Mucosa of descending colon (tissue), 3 donors: Measurements from ENCODE around the gene TRERF1. TPM values are rescaled to one million over a fixed set of nuclear protein-coding genes. Genes with fewer than 3 reads are reported as not detected.

Experiments
- ATAC-seq: fragments of 200-7000 bp; cut with Tn5 transposase; one replicate; pipeline ENCODE4 v1.9.1; 2020; ENCODE audit warnings: mild to moderate bottlenecking, moderate library complexity
- DNase-seq, 3 donors: peaks; one replicate each; pipeline ENCODE4 v3.0.0-alpha.2; 2020
- H3K36me3 ChIP-seq: fragments of 200-600 bp; one replicate; pipeline ENCODE4 v1.8.0; 2021; ENCODE audit warnings: low read depth, mild to moderate bottlenecking
- H3K4me1 ChIP-seq: fragments of 200-600 bp; one replicate; pipeline ENCODE4 v1.8.0; 2021; ENCODE audit warnings: low read depth, mild to moderate bottlenecking
- H3K4me3 ChIP-seq: fragments of 200-600 bp; one replicate; pipeline ENCODE4 v1.8.0; 2021; ENCODE audit warnings: mild to moderate bottlenecking
- H3K9me3 ChIP-seq: fragments of 200-600 bp; one replicate; pipeline ENCODE4 v1.8.0; 2021; ENCODE audit warnings: mild to moderate bottlenecking
- CTCF ChIP-seq: fragments of 200-600 bp; IDR thresholded peaks from one replicate; pipeline ENCODE4 v1.8.0; 2022; ENCODE audit warnings: antibody characterized with exemption, mild to moderate bottlenecking
- intact Hi-C, 2 donors: fragments of 100-400 bp; cut with DNase I in 1 of 2; cut with micrococcal nuclease in 1 of 2; formaldehyde crosslinking; loops; one replicate each; pipeline versions ENCODE4 v1.11.0 to v1.11.1; 2022; cut with DNase I, micrococcal nuclease
- total RNA-seq, 3 donors: library from RNA; stranded (reverse); fragmentation: NEBNext Ultra II Directional in 2 of 3; extraction: Animal tissue kit (Norgen Biotek cat#: 25700) in 2 of 3; gene quantifications; one replicate each; pipeline versions ENCODE4 v1.2.1 to v1.2.4, GENCODE V29; 2021 to 2023
- donor health status: DM: no; HTN: no; CAD: no; lungs with moderate emphysema.
- donor health status: DM: no; HTN: no; CAD: no.
- donor health status: DM: no; HTN: yes; CAD: no.

Gene TRERF1
- total RNA-seq, 3 donors from 2014 or later: 2.8 to 11.2 (median 3.8) TPM

GRCh38 chr6:42462474-42462972 is 10.8 kb upstream of the TRERF1 start:
- intact Hi-C loops: no loop called here
- H3K36me3 ChIP-seq: no peaks in the 10 kb centered on the region
- H3K4me3 ChIP-seq: no peak overlapping the region
- TF ChIP-seq CTCF: no peak
- ATAC-seq (no peak), DNase-seq (no peak)
- H3K9me3 ChIP-seq: no peaks in the 10 kb centered on the region
- no peaks in the 10 kb centered on the region for H3K4me1 ChIP-seq

GRCh38 chr6:42460883-42461282 is 9.2 kb upstream of the TRERF1 start:
- no peaks in the 10 kb centered on the region for H3K9me3 ChIP-seq
- intact Hi-C loops: no loop called here
- no peak overlapping the region for H3K4me3 ChIP-seq
- H3K4me1 ChIP-seq: no peaks in the 10 kb centered on the region
- no peaks in the 10 kb centered on the region for H3K36me3 ChIP-seq
- no peak for ATAC-seq
- no peak for DNase-seq
- no peak for TF ChIP-seq CTCF

DNA sequence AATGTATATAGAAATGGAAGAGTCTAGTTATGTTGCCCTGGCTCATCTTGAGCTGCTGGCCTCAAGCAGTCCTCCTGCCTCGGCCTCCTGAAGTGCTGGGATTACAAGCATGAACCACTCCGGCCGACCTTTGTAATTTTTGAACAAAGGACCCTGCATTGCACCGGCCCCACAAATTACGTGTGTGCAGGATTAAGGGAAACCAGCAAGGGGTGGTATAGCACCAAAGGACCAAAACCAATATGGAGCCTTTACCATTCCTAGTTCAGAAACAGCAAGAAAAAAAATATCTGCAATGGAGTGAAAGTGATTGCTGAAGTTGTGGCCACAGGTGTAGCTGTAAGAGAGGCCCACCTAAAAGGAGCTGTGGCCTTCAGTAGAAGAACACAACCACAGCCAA is 8.2 kb upstream of the TRERF1 start:
- H3K9me3 ChIP-seq: no peaks in the 10 kb centered on the region
- no peak for TF ChIP-seq CTCF

GRCh38 chr6:42454428-42454791 is 2.7 kb upstream of the TRERF1 start:
- H3K9me3 ChIP-seq: no peaks in the 10 kb centered on the region
- ATAC-seq: peak; percentile 49
- DNase-seq: peak; percentile 54 to 67 (median 66)
- intact Hi-C loops: no loop called here
- peaks cover 14% of the 10 kb centered on the region for H3K4me1 ChIP-seq
- H3K4me3 ChIP-seq: no peak overlapping the region
- no peak for TF ChIP-seq CTCF
- no peaks in the 10 kb centered on the region for H3K36me3 ChIP-seq

More for the DNA sequence above, 8.2 kb upstream of the TRERF1 start:
- intact Hi-C loops: no loop called here
- DNase-seq (no peak), ATAC-seq (no peak)
- H3K4me1 ChIP-seq: peaks cover 3% of the 10 kb centered on the region
- no peaks in the 10 kb centered on the region for H3K36me3 ChIP-seq
- no peak overlapping the region for H3K4me3 ChIP-seq

DNA sequence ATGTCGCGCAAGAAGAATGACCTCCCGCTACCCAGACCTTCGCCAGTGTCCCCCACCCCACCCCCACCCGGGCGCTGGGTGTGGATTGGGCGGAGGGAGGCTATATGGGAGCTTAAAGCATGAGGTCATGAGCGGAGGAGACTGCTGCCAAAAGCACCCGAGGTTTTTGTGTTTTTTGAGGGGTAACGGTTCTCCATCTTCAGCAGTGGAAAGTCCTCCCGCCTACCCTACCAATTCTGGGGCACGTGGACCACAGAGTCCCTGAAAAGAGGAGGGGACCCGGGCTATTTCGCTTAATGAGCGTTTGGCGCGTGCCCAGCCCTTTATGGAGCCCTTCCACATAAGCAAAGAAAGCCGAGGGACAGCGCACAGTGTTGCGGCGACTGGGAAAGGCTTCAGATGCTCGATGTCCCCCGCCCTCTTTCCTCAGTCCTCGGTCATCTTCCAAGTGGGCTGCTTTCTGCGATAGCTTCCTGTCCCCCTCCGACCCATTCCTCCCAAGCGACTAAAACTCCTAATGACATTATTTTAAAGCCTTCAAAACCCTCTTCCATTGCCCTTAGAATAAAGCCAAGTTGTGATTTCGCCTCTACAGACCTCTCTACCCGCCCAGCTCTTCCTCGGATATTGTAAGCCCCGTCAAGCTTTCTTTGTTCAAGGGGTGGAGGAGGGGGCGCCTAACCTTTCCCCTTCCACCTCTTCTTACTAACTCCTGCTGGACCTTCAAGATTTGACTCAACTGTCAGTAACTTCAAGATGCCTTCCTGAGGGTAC is 2.1 kb upstream of the TRERF1 start:
- DNase-seq: peak; percentile 71 to 79 (median 74)
- no peaks in the 10 kb centered on the region for H3K36me3 ChIP-seq
- intact Hi-C loops: no loop called here
- no peak overlapping the region for H3K4me3 ChIP-seq
- peaks cover 14% of the 10 kb centered on the region for H3K4me1 ChIP-seq
- no peak for TF ChIP-seq CTCF
- no peaks in the 10 kb centered on the region for H3K9me3 ChIP-seq
- peak; percentile 36 for ATAC-seq
